Heart right ventricle (tissue), 16 donors: Measurements from ENCODE around the gene GPR62. TPM values are rescaled to one million over a fixed set of nuclear protein-coding genes. Genes with fewer than 3 reads are reported as not detected.
A peak's percentile ranks its signal among the peaks of the same experiment; 100 is the strongest.

Experiments
- ATAC-seq, 8 donors: fragments of 200-7000 bp; cut with Tn5 transposase; one replicate each; pipeline ENCODE4 v1.9.1; 2020; ENCODE audit warnings: mild to moderate bottlenecking in 8 of 8, moderate library complexity in 8 of 8, moderate number of reproducible peaks in 1 of 8
- DNase-seq, 2 donors: peaks; one replicate each; pipeline ENCODE4 v3.0.0-alpha.2; 2020
- H3K27ac ChIP-seq, 10 donors: fragments of 200-600 bp; sonication (generic) in 2 of 10; one replicate each; pipeline versions ENCODE4 v1.5.0 to v1.8.0; 2020 to 2022; ENCODE audit warnings: mild to moderate bottlenecking in 3 of 10
- H3K27me3 ChIP-seq, 7 donors: fragments of 200-600 bp; one replicate each; pipeline ENCODE4 v1.8.0; 2021 to 2022; ENCODE audit warnings: mild to moderate bottlenecking in 2 of 7
- H3K36me3 ChIP-seq, 9 donors: fragments of 200-600 bp; sonication (generic) in 1 of 9; one replicate each; pipeline versions ENCODE4 v1.5.0 to v1.8.0; 2020 to 2022; ENCODE audit warnings: mild to moderate bottlenecking in 2 of 9
- H3K4me1 ChIP-seq, 9 donors: fragments of 200-600 bp; sonication (generic) in 1 of 9; one replicate each; pipeline versions ENCODE4 v1.5.0 to v1.8.0; 2020 to 2022; ENCODE audit warnings: mild to moderate bottlenecking in 4 of 9
- H3K4me3 ChIP-seq, 10 donors: fragments of 200-600 bp; sonication (generic) in 2 of 10; one replicate each; pipeline versions ENCODE4 v1.5.0 to v1.8.0; 2020 to 2022; ENCODE audit warnings: mild to moderate bottlenecking in 7 of 10, moderate library complexity in 2 of 10
- H3K9me3 ChIP-seq, 11 donors: fragments of 200-600 bp in 10 of 11; sonication (generic) in 2 of 11; one replicate each; pipeline versions ENCODE4 v1.5.0 to v1.8.0; 2013 to 2022; ENCODE audit warnings: mild to moderate bottlenecking in 2 of 11, control low read depth in 1 of 11, moderate library complexity in 1 of 11
- WGBS, 2 donors: extraction: QIAGEN DNeasy Blood & Tissue Kit; methylation state at CpG; one replicate each; pipeline ENCODE4 v1.1.7; 2013; ENCODE audit warnings: inconsistent platforms in 1 of 2; 5-methylcytosine and 5-hydroxymethylcytosine counted together
- intact Hi-C, 10 donors: fragments of 100-400 bp; cut with DNase I; formaldehyde crosslinking; loops; one replicate each; pipeline versions ENCODE4 v1.11.1 to v1.14.2; 2022
- polyA plus RNA-seq, 2 donors: library from polyadenylated mRNA; stranded (reverse); fragments of 200-250 nt; gene quantifications; one replicate each; pipeline ENCODE4 v1.2.3, GENCODE V29; 2013
- total RNA-seq, 10 donors: library from RNA; stranded (reverse); fragmentation: NEBNext Ultra II Directional in 3 of 10; extraction: Animal tissue kit (Norgen Biotek cat#: 25700) in 3 of 10; gene quantifications; one replicate each; pipeline versions ENCODE4 v1.2.1 to v1.2.4, GENCODE V29; 2021 to 2023
- TF ChIP-seq, protein P1 (sequence below), 9 donors: fragments of 200-600 bp; sonication (generic) in 2 of 9; IDR thresholded peaks; one replicate each; pipeline versions ENCODE4 v1.5.0 to v1.8.0; 2021 to 2022; ENCODE audit warnings: antibody characterized with exemption in 9 of 9, mild to moderate bottlenecking in 5 of 9, moderate library complexity in 1 of 9
- donor health status: Arrhythmogenic right ventricular cardiomyopathy.
- donor health status: ischemic (EF 13 %, LVEDD 7.1; RV severe dilation, severe dysfunction).
- donor health status: healthy with polysubstance abuse.
- donor health status: DM: no; HTN: yes; CAD: no.
- donor health status: DM: no; HTN: no; CAD: no.
- donor health status: ischemic (EF 25% LVEDD 6.9; RV normal size, moderate dysfunction).
- donor health status: ischemic (EF 25% LVEDD 5.7; RV mildly dilated, moderate dysfunction).
- donor health status: healthy.
- donor health status: DM: yes; HTN: yes; CAD: no.
- donor health status: Ischemic cardiomyopathy.
- donor health status: ischemic (EF 35%, LVEDD 5.7; RV mildly dilated, moderate dysfunction).
- donor health status: nonischemic (EF 11% LVEDD 7.7; RV severe dilation, severe dysfunction).
- donor health status: DM: yes; HTN: yes; CAD: no.
- donor health status: PGD.
- donor health status: ischemic (EF 29% LVEDD 5.4; RV normal size, mild dysfunction).
- donor health status: nonischemic (EF 23%, LVEDD 6.1; RV moderate dilation, normal function).

Gene GPR62
- total and polyA plus RNA-seq, 12 donors: 0.01 to 0.38 (median 0.18) TPM; not detected in 2

DNA sequence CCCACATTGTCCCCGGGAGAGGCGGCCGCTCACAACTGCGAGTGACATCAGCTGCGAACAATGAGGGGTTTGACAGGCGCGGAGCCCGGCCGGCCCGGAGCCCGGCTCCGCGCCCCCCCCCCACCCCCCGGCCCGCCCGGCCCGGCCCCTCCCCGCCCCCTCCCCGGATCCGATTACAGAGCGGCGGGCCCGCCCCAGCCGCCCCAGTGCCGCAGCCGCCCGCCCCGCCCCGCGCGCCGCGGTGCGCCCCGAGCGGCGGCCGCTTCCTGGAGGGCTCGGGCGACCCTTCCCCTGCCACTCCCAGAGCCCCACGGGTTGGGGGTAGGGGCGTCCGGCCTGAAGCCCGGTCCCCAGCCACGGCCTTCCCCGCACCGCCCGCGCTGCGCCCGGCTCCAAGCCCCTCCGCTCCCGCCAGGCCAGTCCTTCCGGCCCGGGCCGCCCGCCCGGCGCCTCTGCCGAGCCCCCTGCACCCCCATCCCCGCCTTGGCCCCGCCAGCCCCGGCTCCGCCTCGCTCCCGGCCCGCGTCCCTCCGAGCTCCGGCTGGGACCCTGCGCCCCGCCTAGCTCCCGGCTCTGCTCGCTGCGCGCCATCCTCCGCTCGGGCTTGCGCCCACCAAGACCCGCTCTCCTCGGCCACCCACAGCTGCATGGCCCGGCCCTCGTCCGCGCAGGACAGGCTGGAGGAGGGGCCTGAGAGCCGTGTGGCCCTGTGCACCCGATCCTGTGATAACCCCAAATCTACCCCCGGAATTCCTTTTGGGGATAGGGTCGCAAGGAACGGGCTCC, 12.4 kb downstream of the GPR62 start, which contains the start of gene PCBP4:
Gene PCBP4, minus strand, starts transcription at position 71 of the 786 bp plus-strand sequence. CDS start 6,214 bp downstream, outside the sequence.
- ATAC-seq (peak; percentile 54 to 84 (median 68)), DNase-seq (peak; percentile 80)
- peak within 1 kb of the TSS; percentile 88 to 98 (median 96) for H3K27ac ChIP-seq
- H3K4me3 ChIP-seq: peak within 1 kb of the TSS; percentile 62 to 85 (median 77)
- no peaks in the 10 kb centered on the region for H3K9me3 ChIP-seq
- H3K36me3 ChIP-seq: peaks cover 0 to 16% (median 0%) of the 10 kb centered on the region in 9 donors
- H3K4me1 ChIP-seq: peaks cover 25 to 70% (median 45%) of the 10 kb centered on the region in 9 donors
- WGBS, 2 donors: 0 to 1% methylated on average over 72 to 90 of the region's 90 CpGs
- intact Hi-C loops: loop anchor here in 2 of 10 donors (2.0 kb wide), 1 partner anchor 25 kb away; the partner anchor contains the start of gene PARP3 (in 2 of the 2)
- TF ChIP-seq, protein P1, sequence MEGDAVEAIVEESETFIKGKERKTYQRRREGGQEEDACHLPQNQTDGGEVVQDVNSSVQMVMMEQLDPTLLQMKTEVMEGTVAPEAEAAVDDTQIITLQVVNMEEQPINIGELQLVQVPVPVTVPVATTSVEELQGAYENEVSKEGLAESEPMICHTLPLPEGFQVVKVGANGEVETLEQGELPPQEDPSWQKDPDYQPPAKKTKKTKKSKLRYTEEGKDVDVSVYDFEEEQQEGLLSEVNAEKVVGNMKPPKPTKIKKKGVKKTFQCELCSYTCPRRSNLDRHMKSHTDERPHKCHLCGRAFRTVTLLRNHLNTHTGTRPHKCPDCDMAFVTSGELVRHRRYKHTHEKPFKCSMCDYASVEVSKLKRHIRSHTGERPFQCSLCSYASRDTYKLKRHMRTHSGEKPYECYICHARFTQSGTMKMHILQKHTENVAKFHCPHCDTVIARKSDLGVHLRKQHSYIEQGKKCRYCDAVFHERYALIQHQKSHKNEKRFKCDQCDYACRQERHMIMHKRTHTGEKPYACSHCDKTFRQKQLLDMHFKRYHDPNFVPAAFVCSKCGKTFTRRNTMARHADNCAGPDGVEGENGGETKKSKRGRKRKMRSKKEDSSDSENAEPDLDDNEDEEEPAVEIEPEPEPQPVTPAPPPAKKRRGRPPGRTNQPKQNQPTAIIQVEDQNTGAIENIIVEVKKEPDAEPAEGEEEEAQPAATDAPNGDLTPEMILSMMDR (IDR thresholded peaks at IDR 0.05): peak in 1 of 9 donors; percentile 11
- peaks cover 0 to 20% (median 0%) of the 10 kb centered on the region in 7 donors for H3K27me3 ChIP-seq

DNA sequence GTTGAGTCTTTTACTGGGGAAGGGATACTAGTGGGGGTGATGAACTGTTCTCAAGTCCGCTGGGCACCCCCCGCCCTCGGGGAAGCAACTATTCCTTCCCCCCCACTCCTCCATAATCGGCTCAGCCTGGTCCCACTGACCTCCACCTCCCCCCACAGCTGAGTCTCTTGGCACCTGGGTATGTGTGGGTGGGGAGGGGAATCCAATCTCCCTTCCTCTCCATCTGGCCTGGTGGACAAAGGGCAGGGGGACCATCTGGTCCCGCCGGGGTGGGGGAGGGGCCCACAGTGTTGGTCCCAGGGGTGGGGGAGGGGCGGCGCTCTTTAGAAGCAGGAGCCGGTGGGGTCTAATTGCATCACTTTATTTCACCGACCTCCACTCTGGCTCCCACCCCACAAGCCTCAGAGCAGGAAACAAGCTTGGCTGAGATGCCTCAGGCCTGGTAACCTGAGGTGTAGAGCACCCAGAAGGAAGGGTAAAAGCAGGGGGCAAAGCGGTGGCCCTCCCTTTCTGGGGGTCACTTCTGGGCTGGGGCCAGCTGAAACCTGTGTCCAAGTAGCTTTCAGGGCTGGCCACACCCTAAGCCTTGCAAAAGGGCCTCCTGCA, 13.1 kb downstream of the GPR62 start:
- peaks cover 0 to 16% (median 0%) of the 10 kb centered on the region in 9 donors for H3K36me3 ChIP-seq
- H3K9me3 ChIP-seq: no peaks in the 10 kb centered on the region
- peaks cover 18 to 70% (median 41%) of the 10 kb centered on the region in 9 donors for H3K4me1 ChIP-seq
- peak overlapping the region; percentile 80 to 98 (median 96) for H3K27ac ChIP-seq
- peak in 1 of 2 donors; percentile 42 for DNase-seq
- intact Hi-C loops: no loop called here
- TF ChIP-seq, protein P1 (IDR thresholded peaks at IDR 0.05): no peak
- ATAC-seq: peak in 7 of 8 donors; percentile 2 to 28 (median 11)
- H3K27me3 ChIP-seq: peaks cover 0 to 20% (median 0%) of the 10 kb centered on the region in 7 donors
- WGBS, 2 donors: 18 to 20% methylated on average over 11 of the region's 11 CpGs
- H3K4me3 ChIP-seq: peak overlapping the region; percentile 39 to 85 (median 77)

DNA sequence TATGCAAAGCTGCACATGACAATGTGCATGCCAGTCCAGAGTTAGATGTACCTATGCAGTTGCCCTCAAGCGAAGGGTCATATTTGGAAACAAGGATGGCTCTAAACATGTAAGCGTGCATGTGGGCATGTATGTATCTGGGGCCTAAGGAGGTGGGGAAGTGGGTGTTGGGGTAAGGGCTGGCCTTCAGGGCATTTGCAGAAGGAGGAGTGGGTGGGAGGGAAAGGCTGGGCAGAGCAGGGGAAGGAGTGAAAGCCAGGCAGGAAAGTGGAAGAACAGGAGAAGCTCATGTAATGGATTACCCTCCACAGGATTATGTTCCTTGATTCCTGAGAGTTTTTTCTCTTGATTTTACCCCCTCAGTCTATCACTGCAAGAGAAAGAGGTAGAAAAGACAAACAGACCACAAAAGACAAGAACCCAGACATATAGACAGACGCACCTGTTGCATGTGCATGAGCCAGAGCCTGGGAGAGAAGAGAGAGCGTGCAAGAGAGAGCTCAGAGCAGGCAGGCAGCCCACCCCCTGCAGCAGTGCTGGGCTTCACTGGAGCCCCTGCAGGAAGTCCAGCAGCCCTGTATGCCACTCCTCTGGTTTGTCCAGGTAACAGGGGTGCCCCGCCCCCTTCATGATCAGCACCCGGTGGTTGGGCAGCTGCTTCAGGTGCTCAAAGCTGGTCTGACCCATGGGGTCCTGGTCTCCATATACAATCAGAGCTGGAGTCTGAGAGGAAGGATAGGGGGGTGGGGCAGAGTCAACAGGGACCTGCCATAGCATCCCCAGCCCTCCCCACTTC, 13.9 kb downstream of the GPR62 start:
- Histone ChIP-seq H3K27me3 (peaks cover 0 to 20% (median 0%) of the 10 kb centered on the region in 7 donors), H3K4me3 (peak overlapping the region in 1 of 10 donors; percentile 85), H3K36me3 (peaks cover 0 to 16% (median 0%) of the 10 kb centered on the region in 9 donors), H3K27ac (peak overlapping the region in 5 of 10 donors; percentile 88 to 98 (median 96)), H3K9me3 (no peaks in the 10 kb centered on the region), H3K4me1 (peaks cover 12 to 68% (median 37%) of the 10 kb centered on the region in 9 donors)
- WGBS, 2 donors: 84 to 90% methylated on average over 6 of the region's 6 CpGs
- ATAC-seq (no peak), DNase-seq (no peak)
- TF ChIP-seq, protein P1 (IDR thresholded peaks at IDR 0.05): no peak
- intact Hi-C loops: no loop called here
